Measurements from ENCODE around the gene RETN. TPM values are rescaled to one million over a fixed set of nuclear protein-coding genes. Genes with fewer than 3 reads are reported as not detected.
A peak's percentile ranks its signal among the peaks of the same experiment; 100 is the strongest.

The RETN gene
- total and polyA plus RNA-seq, 2 of the 8 experiments (the other 6 are each of a cell fraction or from before 2014, with no cell fraction given) = not detected

- no peak overlapping the region for H2AFZ ChIP-seq (ENCODE audit: low read length)
- no peak overlapping the region for H2BK20ac ChIP-seq (ENCODE audit: low read length)
- no peak overlapping the region for H4K91ac ChIP-seq (replicated peaks; ENCODE audit: insufficient read length, low read length)
- no peak overlapping the region for H3K4ac ChIP-seq (replicated peaks; ENCODE audit: insufficient read length, low read depth, low read length)
- H2BK15ac ChIP-seq (ENCODE audit: low read length) = no peak overlapping the region
- H2AK5ac ChIP-seq (ENCODE audit: low read depth, low read length) = no peak overlapping the region
- 84% methylated on average over 8 of the region's 8 CpGs; no CpG with 5 or more reads in 1 of the 2 experiments for WGBS, 2 experiments (ENCODE audit: extremely low coverage in 1 of 2, insufficient coverage in 1 of 2, insufficient read length in 1 of 2, insufficient replicate concordance in 2 of 2, low coverage in 1 of 2, low lambda C conversion rate in 2 of 2, missing lambda C conversion rate in 1 of 2)
- no peak overlapping the region for H3K4me2 ChIP-seq (ENCODE audit: insufficient read depth in 1 of 2, low read depth in 2 of 2, low read length in 2 of 2)
- H2BK5ac ChIP-seq (ENCODE audit: low read depth, low read length) = no peak overlapping the region
- no peak for TF ChIP-seq E2F6 (IDR thresholded peaks at IDR 0.05)
- no peak for TF ChIP-seq HDAC2 (IDR thresholded peaks at IDR 0.05; ENCODE audit: borderline replicate concordance in 1 of 2, low read depth in 2 of 2, low read length in 2 of 2)
- no peak for TF ChIP-seq CEBPB (IDR thresholded peaks at IDR 0.05; ENCODE audit: low read depth, low read length)
- TF ChIP-seq TCF12 (IDR thresholded peaks at IDR 0.05; ENCODE audit: low read depth, low read length) = no peak
- TF ChIP-seq CHD2 (IDR thresholded peaks at IDR 0.05; ENCODE audit: low read length) = no peak
- no peak for TF ChIP-seq ZNF274 (IDR thresholded peaks at IDR 0.05; ENCODE audit: borderline replicate concordance, extremely low read depth, low read length)
- TF ChIP-seq GABPA (IDR thresholded peaks at IDR 0.05; ENCODE audit: borderline replicate concordance, insufficient read depth, low read length) = no peak
- no peak for TF ChIP-seq BRCA1 (IDR thresholded peaks at IDR 0.05; ENCODE audit: low read depth, low read length)
- no peak for TF ChIP-seq SP2 (IDR thresholded peaks at IDR 0.05; ENCODE audit: low read length)
- TF ChIP-seq POU5F1 (IDR thresholded peaks at IDR 0.05; ENCODE audit: low read depth, low read length) = no peak
- no peak for TF ChIP-seq RBBP5 (IDR thresholded peaks at IDR 0.05; ENCODE audit: borderline replicate concordance, low read depth, low read length)
- no peak for TF ChIP-seq EGR1 (IDR thresholded peaks at IDR 0.05; ENCODE audit: borderline replicate concordance, low read depth, low read length)
- TF ChIP-seq FOSL1 (IDR thresholded peaks at IDR 0.05; ENCODE audit: insufficient read depth, low read depth, low read length) = no peak
- H4K8ac ChIP-seq (ENCODE audit: extremely low read depth, insufficient read depth, low read length) = peak overlapping the region; percentile 79; the same call in 1 of the 2 replicates
- H3K27me3 ChIP-seq (replicated peaks in 1 of 4; ENCODE audit: control insufficient read depth in 3 of 4, extremely low read depth in 1 of 4, insufficient read depth in 3 of 4, low read length in 3 of 4) = peaks cover 2 to 15% (median 6%) of the 10 kb centered on the region in 4 experiments
- no peaks in the 10 kb centered on the region for H3K9me3 ChIP-seq (ENCODE audit: insufficient read depth in 2 of 2, low read depth in 1 of 2, low read length in 1 of 2)
- ChIA-PET CTCF (ENCODE audit: partially characterized antibody) (interaction anchor here (0.7 to 2.7 kb wide), 5 partner anchors 11 to 139 kb away, joined by 4 to 10 read pairs (median 7); partner anchors contain the start of genes RETN and TRAPPC5), POLR2A (ENCODE audit: partially characterized antibody) (interaction anchor here (1.0 kb wide), 2 partner anchors 10 to 22 kb away, joined by 3 read pairs; no protein-coding TSS in a partner anchor)
- no peak overlapping the region for H3K18ac ChIP-seq (ENCODE audit: extremely low read depth, low read length)
- H3K56ac ChIP-seq (replicated peaks; ENCODE audit: insufficient read length, low read depth, low read length) = no peak overlapping the region
- H3K9ac ChIP-seq (replicated peaks in 1 of 4; ENCODE audit: extremely low read depth in 1 of 4, low read depth in 3 of 4, low read length in 3 of 4) = no peak overlapping the region
- H3K79me2 ChIP-seq (ENCODE audit: control insufficient read depth in 1 of 2, insufficient read depth in 2 of 2, low read length in 2 of 2) = no peaks in the 10 kb centered on the region
- no peak overlapping the region for H3K23ac ChIP-seq (ENCODE audit: insufficient read length)
- FAIRE-seq (no peak), DNase-seq (ENCODE audit: low read depth in 1 of 2, low spot score in 2 of 2) (no peak)
- peaks cover 0 to 1% of the 10 kb centered on the region in 2 experiments for H4K20me1 ChIP-seq (replicated peaks in 1 of 2; ENCODE audit: control insufficient read depth in 1 of 2, insufficient read depth in 2 of 2, low read length in 2 of 2)
- no peak overlapping the region for H3K4me3 ChIP-seq (ENCODE audit: extremely low read depth in 1 of 4, insufficient read depth in 2 of 4, low read depth in 3 of 4, low read length in 4 of 4)
- no peak overlapping the region for H3K14ac ChIP-seq (ENCODE audit: insufficient read length)
- no peak overlapping the region for H4K5ac ChIP-seq (ENCODE audit: insufficient read length, low read depth, low read length)
- H2BK120ac ChIP-seq (replicated peaks; ENCODE audit: low read depth, low read length) = no peak overlapping the region
- no peaks in the 10 kb centered on the region for H3K36me3 ChIP-seq (ENCODE audit: control insufficient read depth in 2 of 4, insufficient read depth in 4 of 4, low read length in 3 of 4)
- no peak overlapping the region for H2BK12ac ChIP-seq (ENCODE audit: low read depth, low read length)
- H3K27ac ChIP-seq (ENCODE audit: low read depth, low read length) = no peak overlapping the region
- 0 out of 2 replicates have a peak, but pooled peaks cover 2% of the 10 kb centered on the region for H3K23me2 ChIP-seq (ENCODE audit: low read depth, low read length)
- peaks cover 0 to 2% (median 0%) of the 10 kb centered on the region in 4 experiments; a peak in 4 of 7 replicates for H3K4me1 ChIP-seq (replicated peaks in 1 of 4; ENCODE audit: control insufficient read depth in 3 of 4, insufficient read depth in 4 of 4, low read length in 3 of 4)
- H3K79me1 ChIP-seq (ENCODE audit: low read depth, low read length) = no peaks in the 10 kb centered on the region
Measured at GRCh38 chr19:7655581-7655980, 13.3 kb upstream of the RETN start.

Data from H1 (cell line).